Keratinocyte (primary cell): ENCODE data around the gene MYOZ3.

ENCODE experiments used
- CTCF ChIP-seq, 3 experiments: IDR thresholded peaks in 1 of 3; conservative IDR thresholded peaks in 1 of 3; optimal IDR thresholded peaks in 1 of 3; 2 replicates in 2 of 3; 3 replicates in 1 of 3; pipeline versions ENCODE3 to v1.5.1; 2011; ENCODE audit warnings: low read length in 3 of 3, mild to moderate bottlenecking in 3 of 3, moderate library complexity in 2 of 3, control low read depth in 1 of 3, inconsistent platforms in 1 of 3; ENCODE audit not compliant: insufficient read depth in 2 of 3; ENCODE audit errors: extremely low read depth in 1 of 3
- EZH2 ChIP-seq: IDR thresholded peaks from one replicate; pipeline ENCODE4 v1.6.1; 2012; ENCODE audit warnings: inconsistent platforms, mild to moderate bottlenecking, low read length, moderate library complexity

- TF ChIP-seq CTCF (optimal IDR thresholded peaks at IDR 0.05 in 1 of 3, IDR thresholded peaks at IDR 0.05 in 1 of 3, conservative IDR thresholded peaks at IDR 0.05 in 1 of 3; ENCODE audit: extremely low read depth in 1 of 3, insufficient read depth in 2 of 3, low read length in 3 of 3) (no peak), EZH2 (no peak)
Measured at GRCh38 chr5:150689120-150689519, 28.1 kb downstream of the MYOZ3 start.
